Stimulated activated CD8-positive, alpha-beta memory T cell treated with anti-CD3 and anti-CD28 coated beads, Interleukin-15, amount 100 ng/mL, for 48 hours (primary cell): ENCODE data around the gene POLR2B.
"Not testable (repeated sequence)": the region's sequence is repeated elsewhere in the genome, so short reads cannot be mapped to it uniquely, and the experiment has no call there.

ENCODE experiments used
- DNase-seq, 2 donors: peaks; one replicate each; pipeline ENCODE4 v3.0.0-alpha.2; 2020; ENCODE audit warnings: low read depth in 2 of 2

Gene POLR2B

GRCh38 chr4:56978750-56979303 is at the start of gene POLR2B:
POLR2B (plus strand) TSS chr4:56978896; CDS start chr4:56978986, 90 bp downstream.
- DNase-seq: peak; percentile 89 to 91

- no peak for DNase-seq
Observed at GRCh38 chr4:56930638-56931037, 48.1 kb upstream of the POLR2B start.

- no peak for DNase-seq
Observed at GRCh38 chr4:56931924-56932323, 46.8 kb upstream of the POLR2B start.

- DNase-seq: no peak
Observed at GRCh38 chr4:56937262-56937661, 41.4 kb upstream of the POLR2B start.

- not testable (repeated sequence) for DNase-seq
Observed at GRCh38 chr4:56939826-56940225, 38.9 kb upstream of the POLR2B start.

- DNase-seq: no peak
Observed at GRCh38 chr4:56940403-56940802, 38.3 kb upstream of the POLR2B start.

GRCh38 chr4:56940971-56941370 is 37.7 kb upstream of the POLR2B start:
- no peak for DNase-seq

GRCh38 chr4:56941403-56941802 is 37.3 kb upstream of the POLR2B start:
- DNase-seq: no peak

- no peak for DNase-seq
Observed at GRCh38 chr4:56953680-56954520, 24.8 kb upstream of the POLR2B start.

- no peak for DNase-seq
Observed at GRCh38 chr4:56958111-56958517, 20.6 kb upstream of the POLR2B start.

GRCh38 chr4:56959100-56959499 is 19.6 kb upstream of the POLR2B start:
- DNase-seq: no peak

GRCh38 chr4:56961107-56961500 is 17.6 kb upstream of the POLR2B start:
- DNase-seq: no peak

- DNase-seq: no peak
Observed at GRCh38 chr4:56971383-56971782, 7.3 kb upstream of the POLR2B start.

GRCh38 chr4:56972389-56972788 is 6.3 kb upstream of the POLR2B start:
- no peak for DNase-seq

- DNase-seq: no peak
Observed at GRCh38 chr4:56972809-56973208, 5.9 kb upstream of the POLR2B start.

GRCh38 chr4:56973336-56973735 is 5.4 kb upstream of the POLR2B start:
- DNase-seq: no peak

GRCh38 chr4:56976283-56976836 is 2.3 kb upstream of the POLR2B start:
- DNase-seq: no peak

- peak in 1 of 2 donors; percentile 23 for DNase-seq
Observed at GRCh38 chr4:56976837-56977320, 1.8 kb upstream of the POLR2B start.

GRCh38 chr4:56977321-56978012 is 1.2 kb upstream of the POLR2B start, which contains the start of gene NOA1:
NOA1 (minus strand) TSS chr4:56977606; CDS start chr4:56977585, 21 bp downstream.
- DNase-seq: peak; percentile 97

GRCh38 chr4:56979421-56980072 is 851 bp downstream of the POLR2B start:
- peak in 1 of 2 donors; percentile 56 for DNase-seq

GRCh38 chr4:56981795-56982201 is 3.1 kb downstream of the POLR2B start:
- DNase-seq: no peak

GRCh38 chr4:56986192-56986591 is 7.5 kb downstream of the POLR2B start:
- DNase-seq: no peak
